BE2C (cell line): ENCODE measurements around the gene FBXL13.
"Not testable (repeated sequence)": the region's sequence is repeated elsewhere in the genome, so short reads cannot be mapped to it uniquely, and the experiment has no call there.

Source experiments
- DNase-seq: peaks from one replicate; pipeline ENCODE4 v3.0.0-alpha.2; 2020
- H3K27me3 ChIP-seq: fragments of 250-450 bp; sonication (Bioruptor Pico); 2 replicates; pipeline ENCODE4 v1.5.1; 2020; ENCODE audit warnings: mild to moderate bottlenecking
- H3K36me3 ChIP-seq: fragments of 250-450 bp; sonication (Bioruptor Pico); 2 replicates; pipeline ENCODE4 v1.5.1; 2020; ENCODE audit warnings: mild to moderate bottlenecking
- H3K4me1 ChIP-seq: fragments of 250-450 bp; sonication (Bioruptor Pico); 2 replicates; pipeline ENCODE4 v1.5.1; 2020
- H3K4me3 ChIP-seq: 2 replicates; pipeline ENCODE4 v1.5.1; 2011; ENCODE audit warnings: low read depth, low read length
- H3K9me3 ChIP-seq: fragments of 250-450 bp; sonication (Bioruptor Pico); 2 replicates; pipeline ENCODE4 v1.5.1; 2020
- CTCF ChIP-seq: IDR thresholded peaks from 2 replicates; pipeline ENCODE4 v1.5.1; 2012; ENCODE audit warnings: mild to moderate bottlenecking, low read depth, low read length

Gene FBXL13

GRCh38 chr7:103101543-103101942 lies 26.9 kb upstream of the FBXL13 start:
- no peaks in the 10 kb centered on the region for H3K9me3 ChIP-seq
- H3K4me1 ChIP-seq = no peaks in the 10 kb centered on the region
- no peak for TF ChIP-seq CTCF
- no peaks in the 10 kb centered on the region for H3K27me3 ChIP-seq
- no peak overlapping the region for H3K4me3 ChIP-seq
- no peak for DNase-seq
- peaks cover 24% of the 10 kb centered on the region for H3K36me3 ChIP-seq

- no peak for TF ChIP-seq CTCF
- Histone ChIP-seq H3K4me3 (no peak overlapping the region), H3K4me1 (no peaks in the 10 kb centered on the region), H3K27me3 (no peaks in the 10 kb centered on the region), H3K9me3 (no peaks in the 10 kb centered on the region), H3K36me3 (peaks cover 24% of the 10 kb centered on the region)
- no peak for DNase-seq
Observed at GRCh38 chr7:103100348-103100747, 25.8 kb upstream of the FBXL13 start.

GRCh38 chr7:103097041-103097440 lies 22.4 kb upstream of the FBXL13 start:
- Histone ChIP-seq H3K4me3 (no peak overlapping the region), H3K36me3 (peaks cover 20% of the 10 kb centered on the region), H3K9me3 (no peaks in the 10 kb centered on the region), H3K4me1 (no peaks in the 10 kb centered on the region), H3K27me3 (no peaks in the 10 kb centered on the region)
- TF ChIP-seq CTCF = no peak
- no peak for DNase-seq

GRCh38 chr7:103095558-103095957 lies 21.0 kb upstream of the FBXL13 start:
- H3K4me3 ChIP-seq, DNase-seq, H3K9me3 ChIP-seq, H3K27me3 ChIP-seq, H3K4me1 ChIP-seq: not testable (repeated sequence)
- peaks cover 20% of the 10 kb centered on the region for H3K36me3 ChIP-seq

GRCh38 chr7:103094102-103094501 lies 19.5 kb upstream of the FBXL13 start:
- no peak for DNase-seq
- peak; percentile 7; the same call in 1 of the 2 replicates for TF ChIP-seq CTCF
- H3K36me3 ChIP-seq = peaks cover 20% of the 10 kb centered on the region
- H3K27me3 ChIP-seq = no peaks in the 10 kb centered on the region
- H3K4me3 ChIP-seq = no peak overlapping the region
- no peaks in the 10 kb centered on the region for H3K9me3 ChIP-seq
- H3K4me1 ChIP-seq = no peaks in the 10 kb centered on the region

GRCh38 chr7:103093429-103093828 lies 18.8 kb upstream of the FBXL13 start:
- Histone ChIP-seq H3K4me1 (no peaks in the 10 kb centered on the region), H3K4me3 (no peak overlapping the region), H3K9me3 (no peaks in the 10 kb centered on the region), H3K36me3 (peaks cover 20% of the 10 kb centered on the region), H3K27me3 (no peaks in the 10 kb centered on the region)
- no peak for TF ChIP-seq CTCF
- DNase-seq = no peak

- not testable (repeated sequence) for H3K9me3 ChIP-seq
Observed at GRCh38 chr7:103092321-103092720, 17.7 kb upstream of the FBXL13 start.

More at GRCh38 chr7:103092321-103092720, 17.7 kb upstream of the FBXL13 start:
- H3K36me3 ChIP-seq = peaks cover 15% of the 10 kb centered on the region
- not testable (repeated sequence) for H3K27me3 ChIP-seq, DNase-seq, H3K4me1 ChIP-seq, H3K4me3 ChIP-seq
